ENCODE results near the gene MARCHF10. TPM values are rescaled to one million over a fixed set of nuclear protein-coding genes. Genes with fewer than 3 reads are reported as not detected.
A peak's percentile ranks its signal among the peaks of the same experiment; 100 is the strongest.

The MARCHF10 gene
- total RNA-seq, 1 experiment from 2014 or later, result not detected

GRCh38 chr17:62808576-62808970, 459 bp upstream of the MARCHF10 start:
- H3K36me3 ChIP-seq (ENCODE audit: control insufficient read depth in 1 of 2, insufficient read depth in 2 of 2, low read length in 2 of 2), result no peaks in the 10 kb centered on the region
- H3K4me2 ChIP-seq (ENCODE audit: low read length), result peak overlapping the region; percentile 73
- RAD21 ChIA-PET (ENCODE audit: low non-redundant PET in 1 of 2, low total read pairs in 2 of 2, uncharacterized antibody in 2 of 2, unreplicated experiment in 2 of 2), result no interaction called here
- peak overlapping the region in 1 of 2 experiments; percentile 44; a peak in 3 of 4 replicates for H3K4me3 ChIP-seq (replicated peaks in 1 of 2; ENCODE audit: low read depth in 1 of 2, low read length in 2 of 2)
- H3K9me2 ChIP-seq (ENCODE audit: insufficient read depth), result no peaks in the 10 kb centered on the region
- no peak overlapping the region for H3K9ac ChIP-seq (ENCODE audit: low read length)
- CTCF ChIA-PET, result no interaction called here
- H3K9me3 ChIP-seq (ENCODE audit: control insufficient read depth in 1 of 2, insufficient read depth in 1 of 2, low read depth in 1 of 2, low read length in 2 of 2), result no peaks in the 10 kb centered on the region
- BruUV-seq (replicated peaks), result no TSS peak
- no peaks in the 10 kb centered on the region for H3K79me2 ChIP-seq (ENCODE audit: insufficient read depth, low read length)
- POLR2A ChIA-PET, result no interaction called here
- H3K27ac ChIP-seq (ENCODE audit: low read depth, low read length), result no peak overlapping the region
- H3K27me3 ChIP-seq (ENCODE audit: insufficient read depth, low read length), result no peaks in the 10 kb centered on the region
- DNase-seq (ENCODE audit: low read depth, low spot score) (no peak), ATAC-seq (no peak)
- intact Hi-C loops (cut with micrococcal nuclease), result no loop called here
- H4K20me1 ChIP-seq (ENCODE audit: insufficient read depth), result no peaks in the 10 kb centered on the region
- H3K4me1 ChIP-seq (ENCODE audit: control insufficient read depth in 1 of 2, insufficient read depth in 2 of 2, low read length in 2 of 2), result peaks cover 3 to 13% of the 10 kb centered on the region in 2 experiments; a peak in 3 of 4 replicates
- peak overlapping the region; percentile 81 for H2AFZ ChIP-seq (ENCODE audit: low read depth, low read length, poor library complexity, severe bottlenecking)
- no peak for TF ChIP-seq ELF1 (IDR thresholded peaks at IDR 0.05; ENCODE audit: borderline replicate concordance, low read depth)
- TF ChIP-seq REST (IDR thresholded peaks at IDR 0.05; ENCODE audit: low read depth), result no peak
- TF ChIP-seq MAX (IDR thresholded peaks at IDR 0.05), result no peak
- TF ChIP-seq YY1 (IDR thresholded peaks at IDR 0.05; ENCODE audit: extremely low read depth, insufficient replicate concordance, low read depth, low read length), result no peak
- no peak for TF ChIP-seq ZFX (IDR thresholded peaks at IDR 0.05)
- TF ChIP-seq RAD21 (IDR thresholded peaks at IDR 0.05; ENCODE audit: low read depth), result no peak

DNA sequence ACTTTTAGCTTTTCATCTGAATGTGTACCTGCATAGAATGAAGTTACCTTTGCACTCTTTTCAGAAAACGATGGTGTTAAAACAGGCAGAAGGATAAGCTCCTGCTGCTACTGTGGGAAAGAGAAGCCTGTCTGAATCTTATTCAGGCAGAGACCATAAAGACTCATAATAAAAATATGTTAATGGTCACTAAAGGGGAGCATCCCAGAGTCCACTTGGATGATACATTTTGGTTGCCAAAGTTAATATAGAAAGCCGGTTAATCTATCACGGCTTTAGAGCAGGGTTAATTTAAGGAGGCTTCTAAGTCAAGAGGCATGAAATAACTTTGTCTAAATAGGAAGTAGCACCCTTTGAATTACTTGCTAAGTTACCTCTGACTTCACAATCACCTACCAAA, 2.9 kb downstream of the MARCHF10 start:
- Histone ChIP-seq H3K4me3 (replicated peaks in 1 of 2; ENCODE audit: low read depth in 1 of 2, low read length in 2 of 2) (no peak overlapping the region), H2AFZ (ENCODE audit: low read depth, low read length, poor library complexity, severe bottlenecking) (no peak overlapping the region), H4K20me1 (ENCODE audit: insufficient read depth) (no peaks in the 10 kb centered on the region), H3K9me3 (ENCODE audit: control insufficient read depth in 1 of 2, insufficient read depth in 1 of 2, low read depth in 1 of 2, low read length in 2 of 2) (no peaks in the 10 kb centered on the region), H3K36me3 (ENCODE audit: control insufficient read depth in 1 of 2, insufficient read depth in 2 of 2, low read length in 2 of 2) (no peaks in the 10 kb centered on the region), H3K27me3 (ENCODE audit: insufficient read depth, low read length) (no peaks in the 10 kb centered on the region), H3K79me2 (ENCODE audit: insufficient read depth, low read length) (no peaks in the 10 kb centered on the region), H3K9ac (ENCODE audit: low read length) (no peak overlapping the region), H3K4me2 (ENCODE audit: low read length) (no peak overlapping the region), H3K4me1 (ENCODE audit: control insufficient read depth in 1 of 2, insufficient read depth in 2 of 2, low read length in 2 of 2) (peaks cover 3 to 13% of the 10 kb centered on the region in 2 experiments; a peak in 3 of 4 replicates), H3K9me2 (ENCODE audit: insufficient read depth) (no peaks in the 10 kb centered on the region), H3K27ac (ENCODE audit: low read depth, low read length) (no peak overlapping the region)
- ChIA-PET RAD21 (ENCODE audit: low non-redundant PET in 1 of 2, low total read pairs in 2 of 2, uncharacterized antibody in 2 of 2, unreplicated experiment in 2 of 2) (no interaction called here), CTCF (no interaction called here), POLR2A (no interaction called here)
- no TSS peak for BruUV-seq (replicated peaks)
- DNase-seq (ENCODE audit: low read depth, low spot score), result no peak
- intact Hi-C loops (cut with micrococcal nuclease), result no loop called here
- ATAC-seq, result no peak
- TF ChIP-seq MAX (IDR thresholded peaks at IDR 0.05), result no peak
- no peak for TF ChIP-seq TCF7L2 (IDR thresholded peaks at IDR 0.05; ENCODE audit: borderline replicate concordance, extremely low read depth, insufficient read depth, insufficient read length)
- TF ChIP-seq SP1 (IDR thresholded peaks at IDR 0.05; ENCODE audit: low read depth), result no peak
- no peak for TF ChIP-seq SIN3A (IDR thresholded peaks at IDR 0.05; ENCODE audit: low read depth)
- TF ChIP-seq ZNF274 (IDR thresholded peaks at IDR 0.05; ENCODE audit: low read depth, low read length), result no peak
- TF ChIP-seq CBX3 (IDR thresholded peaks at IDR 0.05; ENCODE audit: low read depth), result no peak
- TF ChIP-seq CEBPB (IDR thresholded peaks at IDR 0.05; ENCODE audit: low read depth), result no peak
- no peak for TF ChIP-seq REST (IDR thresholded peaks at IDR 0.05; ENCODE audit: low read depth)
- TF ChIP-seq ZFX (IDR thresholded peaks at IDR 0.05), result no peak
- TF ChIP-seq JUND (IDR thresholded peaks at IDR 0.05), result no peak
- TF ChIP-seq RAD21 (IDR thresholded peaks at IDR 0.05; ENCODE audit: low read depth), result no peak
